Right hindlimb (tissue), 1 donor: ENCODE measurements around the gene PLCD4.

Experiments
- DNase-seq: peaks from one replicate; pipeline ENCODE4 v3.0.0-alpha.2; 2018

Gene PLCD4

GRCh38 chr2:218671654-218672566 lies 64.2 kb downstream of the PLCD4 start, which contains the start of the genes RNF25 and STK36:
Gene RNF25, minus strand, starts transcription at chr2:218672002. Its CDS starts 32 bp downstream, at chr2:218671970.
Gene STK36, plus strand, starts transcription at chr2:218672086. Its CDS starts 744 bp downstream, at chr2:218672830.
- peak; percentile 94 for DNase-seq

- no peak for DNase-seq
These were observed 71.4 kb downstream of the PLCD4 start for GRCh38 chr2:218679119-218679518.

GRCh38 chr2:218680061-218680460 lies 72.4 kb downstream of the PLCD4 start:
- DNase-seq, result no peak
